Measurements from ENCODE around the gene EXD3.

Gene EXD3

GRCh38 chr9:137325124-137325523 lies 97.8 kb downstream of the EXD3 start:
- TF ChIP-seq NFIC (IDR thresholded peaks at IDR 0.05) (no peak), EP300 (IDR thresholded peaks at IDR 0.05; ENCODE audit: borderline replicate concordance) (no peak), REST (IDR thresholded peaks at IDR 0.05; ENCODE audit: low read depth) (no peak), EGR1 (IDR thresholded peaks at IDR 0.05) (no peak), MAX (IDR thresholded peaks at IDR 0.05) (no peak), TEAD4 (IDR thresholded peaks at IDR 0.05) (no peak), USF1 (IDR thresholded peaks at IDR 0.05) (no peak), CEBPB (IDR thresholded peaks at IDR 0.05) (no peak), TCF12 (IDR thresholded peaks at IDR 0.05; ENCODE audit: low read depth) (no peak), FOXM1 (IDR thresholded peaks at IDR 0.05; ENCODE audit: borderline replicate concordance, low read depth) (no peak), CREB1 (IDR thresholded peaks at IDR 0.05; ENCODE audit: low read depth) (no peak), YY1 (IDR thresholded peaks at IDR 0.05; ENCODE audit: low read depth) (no peak), TAF1 (IDR thresholded peaks at IDR 0.05; ENCODE audit: low read depth) (no peak)

GRCh38 chr9:137323531-137324331 lies 99.2 kb downstream of the EXD3 start:
- TF ChIP-seq MAX (IDR thresholded peaks at IDR 0.05), result no peak
- no peak for TF ChIP-seq EGR1 (IDR thresholded peaks at IDR 0.05)

GRCh38 chr9:137321726-137322361 lies 101.1 kb downstream of the EXD3 start:
- TF ChIP-seq MAX (IDR thresholded peaks at IDR 0.05) (no peak), EP300 (IDR thresholded peaks at IDR 0.05; ENCODE audit: borderline replicate concordance) (no peak), TEAD4 (IDR thresholded peaks at IDR 0.05) (no peak), ZBTB7A (IDR thresholded peaks at IDR 0.05; ENCODE audit: low read depth) (no peak), REST (IDR thresholded peaks at IDR 0.05; ENCODE audit: low read depth) (no peak), TCF12 (IDR thresholded peaks at IDR 0.05; ENCODE audit: low read depth) (no peak), USF1 (IDR thresholded peaks at IDR 0.05) (no peak), CREB1 (IDR thresholded peaks at IDR 0.05; ENCODE audit: low read depth) (no peak), EGR1 (IDR thresholded peaks at IDR 0.05) (no peak), RAD21 (IDR thresholded peaks at IDR 0.05; ENCODE audit: low read depth) (no peak), CEBPB (IDR thresholded peaks at IDR 0.05) (no peak), FOXM1 (IDR thresholded peaks at IDR 0.05; ENCODE audit: borderline replicate concordance, low read depth) (no peak), YY1 (IDR thresholded peaks at IDR 0.05; ENCODE audit: low read depth) (no peak), NFIC (IDR thresholded peaks at IDR 0.05) (no peak), TAF1 (IDR thresholded peaks at IDR 0.05; ENCODE audit: low read depth) (no peak)

GRCh38 chr9:137320555-137321384 lies 102.2 kb downstream of the EXD3 start:
- TF ChIP-seq TCF12 (IDR thresholded peaks at IDR 0.05; ENCODE audit: low read depth), result no peak
- no peak for TF ChIP-seq ZBTB7A (IDR thresholded peaks at IDR 0.05; ENCODE audit: low read depth)
- TF ChIP-seq TEAD4 (IDR thresholded peaks at IDR 0.05), result no peak
- no peak for TF ChIP-seq EGR1 (IDR thresholded peaks at IDR 0.05)
- TF ChIP-seq NFIC (IDR thresholded peaks at IDR 0.05), result no peak
- no peak for TF ChIP-seq EP300 (IDR thresholded peaks at IDR 0.05; ENCODE audit: borderline replicate concordance)
- TF ChIP-seq REST (IDR thresholded peaks at IDR 0.05; ENCODE audit: low read depth), result no peak
- TF ChIP-seq USF1 (IDR thresholded peaks at IDR 0.05), result no peak
- no peak for TF ChIP-seq TAF1 (IDR thresholded peaks at IDR 0.05; ENCODE audit: low read depth)
- TF ChIP-seq CEBPB (IDR thresholded peaks at IDR 0.05), result no peak
- no peak for TF ChIP-seq YY1 (IDR thresholded peaks at IDR 0.05; ENCODE audit: low read depth)
- no peak for TF ChIP-seq FOXM1 (IDR thresholded peaks at IDR 0.05; ENCODE audit: borderline replicate concordance, low read depth)
- no peak for TF ChIP-seq RAD21 (IDR thresholded peaks at IDR 0.05; ENCODE audit: low read depth)
- no peak for TF ChIP-seq CREB1 (IDR thresholded peaks at IDR 0.05; ENCODE audit: low read depth)

All from Ishikawa (cell line).